Effector memory CD8-positive, alpha-beta T cell (primary cell): ENCODE data around the gene GPR62.

Experiments used
- ATAC-seq: fragments of 150-1000 bp; cut with Tn5 transposase; replicated peaks from 2 replicates; pipeline ENCODE4 v1.10.0; 2021; ENCODE audit warnings: mild to moderate bottlenecking, moderate library complexity
- DNase-seq, 3 experiments: peaks; one replicate each; pipeline ENCODE4 v3.0.0; 2021
- H3K27ac Mint-ChIP-seq, 2 donors: one replicate each; pipeline ENCODE4 v1.8.0; 2022; ENCODE audit warnings: mild to moderate bottlenecking in 2 of 2, mixed read lengths in 2 of 2, moderate library complexity in 2 of 2
- H3K27me3 Mint-ChIP-seq, 2 donors: one replicate each; pipeline ENCODE4 v1.8.0; 2022; ENCODE audit warnings: mixed read lengths in 2 of 2
- H3K36me3 Mint-ChIP-seq: one replicate; pipeline ENCODE4 v1.8.0; 2022; ENCODE audit warnings: mild to moderate bottlenecking, moderate library complexity, mixed read lengths; ENCODE audit not compliant: insufficient read depth
- H3K4me1 Mint-ChIP-seq, 2 donors: one replicate each; pipeline ENCODE4 v1.8.0; 2022; ENCODE audit warnings: low read depth in 2 of 2, mixed read lengths in 2 of 2
- H3K4me3 Mint-ChIP-seq, 2 donors: one replicate each; pipeline ENCODE4 v1.8.0; 2022; ENCODE audit warnings: mild to moderate bottlenecking in 2 of 2, mixed read lengths in 2 of 2, moderate library complexity in 2 of 2
- H3K9me3 Mint-ChIP-seq, 2 donors: one replicate each; pipeline ENCODE4 v1.8.0; 2022; ENCODE audit warnings: mixed read lengths in 2 of 2

Gene GPR62

DNA sequence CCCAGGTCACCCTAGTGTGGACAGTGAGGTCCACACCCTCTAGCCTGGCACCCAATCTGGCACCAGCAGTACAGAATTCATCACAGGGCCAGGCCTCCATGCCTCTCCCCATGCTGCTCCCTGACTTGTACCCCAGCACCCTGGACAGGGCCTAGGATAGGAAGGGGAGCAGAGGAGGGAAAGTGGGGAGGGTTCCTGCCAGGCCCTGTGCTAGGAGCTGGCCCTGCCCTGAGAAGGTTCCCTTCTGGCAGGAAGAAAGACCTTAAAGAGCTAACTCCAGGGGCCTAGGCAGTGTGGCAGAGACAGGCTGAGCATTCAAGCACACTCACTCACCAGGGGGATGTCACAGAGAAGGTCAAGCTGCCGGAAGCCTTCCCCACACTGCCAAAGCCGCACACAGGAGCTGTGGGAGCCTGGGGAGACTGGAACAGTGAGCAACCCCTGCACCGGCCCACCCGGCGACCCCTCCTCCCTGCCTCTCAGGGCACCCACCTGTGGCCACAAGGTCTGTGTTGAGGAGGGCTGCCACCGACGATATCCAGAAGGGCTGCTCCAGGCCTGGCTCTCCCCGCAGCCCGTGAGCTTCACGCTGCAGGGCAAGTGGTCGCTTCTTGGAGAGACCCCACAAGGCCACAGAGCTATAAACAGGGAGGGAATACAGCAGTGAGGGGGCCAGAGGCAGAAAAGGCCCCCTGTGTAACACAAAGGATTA is 20.9 kb upstream of the GPR62 start:
- DNase-seq = no peak
- no peaks in the 10 kb centered on the region for H3K9me3 Mint-ChIP-seq
- H3K4me3 Mint-ChIP-seq = no peak overlapping the region
- H3K36me3 Mint-ChIP-seq = peaks cover 21% of the 10 kb centered on the region
- no peaks in the 10 kb centered on the region for H3K27me3 Mint-ChIP-seq
- peaks cover 4 to 5% of the 10 kb centered on the region in 2 donors for H3K4me1 Mint-ChIP-seq
- no peak for ATAC-seq
- H3K27ac Mint-ChIP-seq = no peak overlapping the region

GRCh38 chr3:51934991-51935885 is 19.9 kb upstream of the GPR62 start:
- no peak overlapping the region for H3K27ac Mint-ChIP-seq

GRCh38 chr3:51935886-51936755 is 19.1 kb upstream of the GPR62 start:
- ATAC-seq (no peak), DNase-seq (no peak)
- Mint-ChIP-seq H3K27me3 (no peaks in the 10 kb centered on the region), H3K27ac (no peak overlapping the region), H3K4me1 (peaks cover 14 to 18% of the 10 kb centered on the region in 2 donors), H3K9me3 (no peaks in the 10 kb centered on the region), H3K4me3 (no peak overlapping the region), H3K36me3 (peaks cover 21% of the 10 kb centered on the region)

More at GRCh38 chr3:51934991-51935885, 19.9 kb upstream of the GPR62 start:
- Mint-ChIP-seq H3K27me3 (no peaks in the 10 kb centered on the region), H3K4me3 (no peak overlapping the region), H3K9me3 (no peaks in the 10 kb centered on the region), H3K4me1 (peaks cover 6 to 9% of the 10 kb centered on the region in 2 donors), H3K36me3 (peaks cover 21% of the 10 kb centered on the region)
- DNase-seq = no peak
- no peak for ATAC-seq

- Mint-ChIP-seq H3K36me3 (peaks cover 25% of the 10 kb centered on the region), H3K27ac (no peak overlapping the region), H3K27me3 (no peaks in the 10 kb centered on the region), H3K4me3 (no peak overlapping the region), H3K9me3 (no peaks in the 10 kb centered on the region), H3K4me1 (peaks cover 18 to 27% of the 10 kb centered on the region in 2 donors)
- DNase-seq (no peak), ATAC-seq (no peak)
Observed at GRCh38 chr3:51937014-51937413, 18.2 kb upstream of the GPR62 start.

GRCh38 chr3:51937611-51938450 is 17.4 kb upstream of the GPR62 start:
- ATAC-seq (no peak), DNase-seq (no peak)
- no peak overlapping the region for H3K4me3 Mint-ChIP-seq
- H3K4me1 Mint-ChIP-seq = peaks cover 26 to 31% of the 10 kb centered on the region in 2 donors
- peaks cover 25% of the 10 kb centered on the region for H3K36me3 Mint-ChIP-seq
- H3K27me3 Mint-ChIP-seq = no peaks in the 10 kb centered on the region
- H3K9me3 Mint-ChIP-seq = no peaks in the 10 kb centered on the region
- peak overlapping the region in 1 of 2 donors; percentile 23 for H3K27ac Mint-ChIP-seq

- peaks cover 28 to 34% of the 10 kb centered on the region in 2 donors for H3K4me1 Mint-ChIP-seq
- DNase-seq = no peak
- no peak overlapping the region for H3K4me3 Mint-ChIP-seq
- ATAC-seq = no peak
- no peaks in the 10 kb centered on the region for H3K9me3 Mint-ChIP-seq
- H3K27me3 Mint-ChIP-seq = no peaks in the 10 kb centered on the region
- no peak overlapping the region for H3K27ac Mint-ChIP-seq
- peaks cover 25% of the 10 kb centered on the region for H3K36me3 Mint-ChIP-seq
Observed at GRCh38 chr3:51938780-51939425, 16.3 kb upstream of the GPR62 start.

DNA sequence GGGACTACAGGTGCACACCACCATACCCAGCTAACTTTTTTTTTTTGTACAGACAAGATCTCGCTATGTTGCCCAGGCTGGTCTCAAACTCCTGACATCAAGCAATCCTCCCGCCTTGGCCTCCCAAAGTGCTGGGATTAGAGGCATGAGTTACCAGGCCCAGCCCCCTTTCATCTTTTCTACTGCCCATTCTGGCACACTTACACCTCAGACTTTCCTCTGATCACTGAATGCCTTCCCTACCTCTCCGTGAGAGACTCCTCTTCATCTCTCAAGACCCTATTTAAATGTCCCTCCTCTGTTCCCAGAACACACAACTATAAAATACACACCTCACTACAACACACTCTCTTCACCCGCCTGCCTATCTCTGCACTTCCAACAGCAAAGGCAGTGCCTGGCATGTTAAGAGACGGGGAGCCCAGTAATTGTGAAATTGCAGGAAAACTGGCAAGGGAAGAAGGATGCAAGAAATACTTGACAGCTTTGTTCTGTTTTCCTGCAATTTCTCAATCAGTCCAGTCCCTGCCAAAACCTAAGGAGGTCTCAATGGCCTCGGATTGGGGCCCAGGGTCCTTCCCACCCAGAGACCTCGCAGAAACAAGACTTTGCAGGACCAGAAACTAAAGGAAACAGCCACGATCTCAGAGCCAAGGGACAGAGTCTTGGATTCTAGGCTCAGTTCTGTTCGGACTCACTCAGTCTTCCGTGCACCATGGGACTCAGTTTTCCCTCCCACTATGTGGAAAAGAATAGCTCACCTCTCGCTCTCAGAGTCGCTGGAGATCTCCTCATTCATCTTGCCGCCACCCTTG is 14.3 kb upstream of the GPR62 start:
- H3K27me3 Mint-ChIP-seq = no peaks in the 10 kb centered on the region
- DNase-seq (no peak), ATAC-seq (no peak)
- H3K4me3 Mint-ChIP-seq = peak overlapping the region; percentile 86 to 92
- no peaks in the 10 kb centered on the region for H3K9me3 Mint-ChIP-seq
- H3K27ac Mint-ChIP-seq = peak overlapping the region; percentile 89 to 93
- H3K36me3 Mint-ChIP-seq = peaks cover 15% of the 10 kb centered on the region
- H3K4me1 Mint-ChIP-seq = peaks cover 28 to 34% of the 10 kb centered on the region in 2 donors

DNA sequence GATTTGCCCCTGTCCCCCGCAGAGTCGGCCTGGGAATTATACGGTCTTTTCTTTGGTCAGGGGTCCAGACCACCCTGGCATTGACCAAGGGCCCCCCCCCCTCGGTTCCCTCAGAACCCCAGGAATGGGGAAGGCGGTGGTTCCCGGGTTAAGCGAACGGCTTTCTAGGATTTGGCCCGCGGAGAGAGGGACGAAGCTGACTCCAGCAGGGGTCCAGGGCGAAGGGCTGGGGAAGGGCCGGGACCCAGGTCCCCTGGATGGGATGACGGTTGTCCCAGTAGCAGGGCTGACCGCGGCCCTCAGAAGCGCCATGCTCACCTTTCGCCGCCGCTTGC is 13.8 kb upstream of the GPR62 start:
- Mint-ChIP-seq H3K27me3 (no peaks in the 10 kb centered on the region), H3K4me3 (peak overlapping the region; percentile 86 to 92), H3K27ac (peak overlapping the region; percentile 89 to 93), H3K4me1 (peaks cover 28 to 34% of the 10 kb centered on the region in 2 donors), H3K36me3 (peaks cover 14% of the 10 kb centered on the region), H3K9me3 (no peaks in the 10 kb centered on the region)
- no peak for ATAC-seq
- DNase-seq = no peak

DNA sequence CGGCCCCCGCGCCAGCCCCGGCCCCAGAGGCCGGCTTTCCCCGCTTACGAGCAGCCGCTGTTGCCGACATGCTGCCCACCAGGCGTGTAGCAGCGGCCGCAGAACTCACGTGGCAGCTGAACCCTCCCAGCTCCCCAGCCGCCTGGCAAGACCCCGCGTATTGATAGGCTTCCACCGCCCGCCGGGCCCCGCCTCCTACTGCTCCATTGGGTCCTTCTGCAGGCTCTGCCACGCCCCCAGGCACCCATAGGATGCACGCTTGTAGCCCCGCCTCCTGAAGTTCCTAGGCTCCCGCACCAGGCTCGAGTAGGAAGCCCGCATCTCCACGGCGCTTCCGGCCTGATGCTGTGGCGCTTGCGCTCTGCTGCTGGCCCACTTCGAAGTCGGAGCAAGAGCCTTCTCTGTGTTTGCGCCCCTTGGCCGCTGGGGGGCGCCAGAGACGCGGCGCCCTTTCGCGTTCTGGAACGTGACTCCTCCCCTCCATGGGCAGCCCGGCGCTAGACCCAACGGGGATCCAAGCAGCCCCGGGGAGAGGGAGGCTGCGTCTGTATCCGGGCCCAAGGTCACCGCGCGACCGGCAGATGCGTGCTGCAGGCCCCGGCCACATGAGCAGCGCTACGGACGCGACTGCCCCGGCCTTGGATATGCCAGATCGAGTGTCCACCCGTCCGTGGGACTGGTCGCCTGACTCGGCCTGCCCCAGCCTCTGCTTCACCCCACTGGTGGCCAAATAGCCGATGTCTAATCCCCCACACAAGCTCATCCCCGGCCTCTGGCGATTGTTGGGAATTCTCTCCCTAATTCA is 13.2 kb upstream of the GPR62 start, which contains the start of the genes PARP3 and RRP9:
Gene PARP3, plus strand, starts transcription at position 566 of the 805 bp plus-strand sequence. CDS start 993 bp downstream, outside the sequence.
Gene RRP9, minus strand, starts transcription at position 107 of the 805 bp plus-strand sequence. Its CDS starts 37 bp downstream, at position 70.
- no peaks in the 10 kb centered on the region for H3K9me3 Mint-ChIP-seq
- H3K36me3 Mint-ChIP-seq = peaks cover 9% of the 10 kb centered on the region
- H3K27ac Mint-ChIP-seq = peak within 1 kb of the TSS; percentile 89 to 93
- peaks cover 28 to 34% of the 10 kb centered on the region in 2 donors for H3K4me1 Mint-ChIP-seq
- DNase-seq (peak; percentile 98 to 99 (median 99)), ATAC-seq (peak; percentile 90)
- H3K27me3 Mint-ChIP-seq = no peaks in the 10 kb centered on the region
- peak within 1 kb of the TSS; percentile 86 to 92 for H3K4me3 Mint-ChIP-seq

DNA sequence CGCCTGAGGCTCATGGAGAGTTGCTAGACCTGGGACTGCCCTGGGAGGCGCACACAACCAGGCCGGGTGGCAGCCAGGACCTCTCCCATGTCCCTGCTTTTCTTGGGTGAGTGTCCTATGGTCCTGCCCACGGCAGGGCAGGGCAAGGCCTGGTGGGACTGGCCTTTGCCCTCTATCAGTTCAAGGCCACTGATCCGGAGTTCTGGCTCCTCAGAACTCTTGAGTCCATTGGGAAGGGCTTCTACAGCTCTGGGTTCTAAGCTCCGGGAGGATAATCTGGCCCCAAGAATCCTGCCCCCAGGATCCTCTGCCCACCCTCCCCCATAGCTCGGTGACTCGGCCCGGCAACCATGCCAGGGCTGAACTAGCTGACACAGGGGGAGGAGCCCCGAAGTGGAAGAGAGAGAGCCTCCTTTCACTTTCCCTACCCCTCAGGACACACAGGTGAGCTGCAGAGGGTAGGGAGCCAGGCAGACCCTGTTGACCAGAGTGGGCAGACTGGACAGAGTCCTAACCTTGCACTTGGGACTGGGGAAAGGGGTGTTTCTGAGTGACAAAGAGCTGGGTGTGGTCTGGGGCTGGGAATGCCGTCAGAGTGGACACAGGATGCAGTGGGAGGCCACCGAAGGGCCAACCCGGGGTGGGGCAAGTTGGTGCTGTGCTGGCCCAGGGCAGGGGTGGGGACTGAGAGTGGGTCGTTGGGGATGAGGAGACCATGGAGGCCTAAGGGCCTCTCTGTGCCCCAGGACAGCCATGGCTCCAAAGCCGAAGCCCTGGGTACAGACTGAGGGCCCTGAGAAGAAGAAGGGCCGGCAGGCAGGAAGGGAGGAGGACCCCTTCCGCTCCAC is 12.4 kb upstream of the GPR62 start:
- Mint-ChIP-seq H3K27me3 (no peaks in the 10 kb centered on the region), H3K27ac (peak overlapping the region; percentile 89 to 93), H3K4me1 (peaks cover 28 to 34% of the 10 kb centered on the region in 2 donors), H3K9me3 (no peaks in the 10 kb centered on the region), H3K36me3 (peaks cover 5% of the 10 kb centered on the region), H3K4me3 (peak overlapping the region; percentile 86 to 92)
- DNase-seq (peak in 1 of 3 experiments; percentile 43), ATAC-seq (no peak)
